HG03575 (cell line): ENCODE results near the gene RAPSN.
"Not testable (repeated sequence)": the region's sequence is repeated elsewhere in the genome, so short reads cannot be mapped to it uniquely, and the experiment has no call there.

ENCODE experiments used
- ATAC-seq: cut with Tn5 transposase; IDR thresholded peaks from one replicate; pipeline ENCODE4 v1.9.1; 2021; ENCODE audit not compliant: unreplicated experiment, insufficient number of reproducible peaks, low FRiP score; ENCODE audit errors: extremely low read depth

RAPSN gene

DNA sequence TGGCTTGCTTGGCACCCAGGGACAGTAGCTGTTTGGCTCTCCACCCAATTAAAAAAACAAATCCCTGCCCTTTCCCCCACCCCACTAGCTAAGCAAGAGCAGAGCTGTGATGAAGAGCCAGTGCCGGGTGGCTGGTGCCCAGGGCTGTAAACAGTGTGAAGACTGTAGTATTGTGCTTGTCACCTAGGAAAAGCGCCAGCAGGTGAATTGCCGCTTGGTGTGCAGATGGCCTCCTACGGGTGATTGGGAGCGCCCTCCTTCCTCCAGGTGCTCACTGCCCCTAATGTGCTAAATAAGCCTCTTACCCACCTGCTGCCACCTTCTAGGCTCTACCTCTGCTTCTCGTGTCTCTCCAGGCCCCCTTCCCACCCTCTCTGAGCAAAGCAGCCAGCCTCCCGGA is 18.4 kb upstream of the RAPSN start:
- no peak for ATAC-seq

DNA sequence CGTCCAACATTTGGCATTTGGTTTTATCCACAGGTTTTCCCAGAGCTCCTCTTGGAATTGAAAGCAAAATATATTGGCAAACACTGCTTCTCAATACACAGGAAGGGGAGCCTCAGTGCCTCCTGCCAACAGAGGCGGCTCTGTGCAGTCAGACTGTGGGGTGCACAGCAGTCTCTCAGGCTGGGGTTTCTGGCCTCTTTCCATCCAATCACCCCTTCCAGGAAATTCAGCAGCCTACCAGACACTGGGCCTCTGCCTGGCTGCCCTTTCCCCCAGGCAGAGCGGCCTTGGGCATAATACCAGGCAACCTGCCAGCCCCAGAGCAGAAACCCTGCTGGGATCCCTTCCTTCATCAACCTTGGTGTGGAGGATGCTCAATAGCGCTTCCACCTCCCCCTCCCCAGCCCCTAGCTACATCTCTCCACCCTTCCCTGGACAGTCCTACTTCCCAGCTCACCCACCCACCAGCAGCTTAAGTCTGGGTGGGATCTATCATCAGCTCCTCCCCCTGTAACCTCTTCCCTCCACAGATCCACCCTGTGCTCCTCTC is 17.8 kb upstream of the RAPSN start:
- ATAC-seq, result no peak

DNA sequence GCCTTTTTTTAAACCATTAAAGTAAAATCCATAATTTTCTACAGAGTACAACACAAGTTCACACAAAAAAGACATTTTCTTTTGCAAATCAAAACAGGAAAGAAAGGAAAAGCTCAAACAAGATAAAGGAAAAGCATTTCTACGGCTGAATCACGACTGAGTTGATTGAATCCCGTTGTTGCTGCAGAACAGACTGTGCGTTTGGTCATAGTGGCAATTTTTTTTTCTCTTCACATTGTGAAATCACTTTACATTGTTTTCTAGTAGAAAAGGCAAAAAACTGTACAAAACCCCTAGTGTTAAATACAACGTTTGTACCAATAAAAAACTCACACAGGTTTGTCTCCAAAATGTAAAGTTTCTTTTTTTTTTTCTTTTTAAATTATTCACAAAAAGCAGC is 17.3 kb upstream of the RAPSN start:
- ATAC-seq, result no peak

DNA sequence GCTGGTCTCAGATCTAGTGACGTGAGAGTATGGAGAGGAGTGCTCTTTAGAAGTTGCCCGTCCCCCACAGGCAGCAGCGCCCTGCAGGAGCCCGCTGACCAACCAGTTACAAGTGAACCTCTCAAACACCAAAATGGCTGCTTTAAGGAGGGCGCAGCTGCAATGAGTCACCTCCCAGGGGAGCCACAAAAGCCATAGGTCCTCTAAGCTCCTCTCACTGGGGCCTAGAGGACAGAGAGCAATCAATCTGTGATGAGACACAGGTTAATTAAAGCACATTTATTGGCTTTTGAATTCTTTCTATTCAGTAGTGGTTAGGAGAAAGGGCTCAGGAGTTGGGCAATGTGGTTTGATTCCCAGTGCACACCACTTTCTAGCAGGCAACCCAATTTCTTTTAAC is 15.5 kb upstream of the RAPSN start:
- no peak for ATAC-seq

DNA sequence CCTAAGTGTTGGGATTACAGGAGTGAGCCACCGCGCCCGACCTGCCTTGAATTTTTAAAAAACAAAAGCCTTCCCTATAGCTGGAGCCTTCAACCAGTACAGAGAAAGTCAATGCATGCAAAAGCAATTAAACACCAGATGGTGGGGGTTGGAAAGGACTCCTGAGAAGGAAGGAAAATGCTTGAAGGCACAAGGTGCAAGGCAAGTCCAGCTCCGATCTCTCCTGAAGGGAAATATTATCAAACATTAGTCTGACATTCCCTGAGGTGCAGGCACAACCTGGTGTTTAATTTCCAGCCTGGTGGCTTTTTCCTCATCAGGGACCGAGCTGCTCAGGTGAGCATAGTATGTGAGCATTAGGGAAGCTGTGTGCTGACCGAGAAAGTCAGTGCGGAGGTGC is 12.9 kb upstream of the RAPSN start:
- no peak for ATAC-seq

DNA sequence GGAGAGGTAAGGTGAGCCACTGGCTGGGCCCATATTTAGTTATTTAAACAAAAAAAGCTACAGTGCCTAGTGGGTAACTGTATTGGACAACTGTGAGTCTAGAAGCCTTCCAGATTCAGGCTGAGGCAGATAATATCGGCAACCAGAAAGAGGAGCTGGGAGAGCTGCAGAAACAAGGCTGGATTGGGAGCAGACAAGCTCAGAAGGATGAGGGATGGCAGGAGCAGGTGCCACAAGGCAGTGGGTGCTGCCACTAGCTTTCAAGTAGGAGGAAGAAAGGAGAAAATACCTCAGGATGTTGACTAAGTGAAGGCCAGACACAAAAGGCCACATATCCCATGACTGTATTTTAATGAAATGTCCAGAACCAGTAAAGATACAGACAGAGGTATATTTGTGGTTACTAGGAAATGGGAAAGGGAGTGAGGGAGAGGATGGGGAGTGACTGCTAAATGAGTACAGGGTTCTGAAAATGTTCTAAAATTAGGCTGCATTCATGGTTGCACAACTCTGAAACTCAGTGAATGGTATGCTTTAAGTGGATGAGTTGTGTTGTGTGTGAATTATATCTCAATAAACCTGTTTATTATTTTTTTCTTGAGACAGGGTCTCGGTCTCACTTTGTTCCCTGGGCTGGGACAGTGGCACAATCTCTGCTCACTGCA is 11.8 kb upstream of the RAPSN start:
- ATAC-seq, result no peak

DNA sequence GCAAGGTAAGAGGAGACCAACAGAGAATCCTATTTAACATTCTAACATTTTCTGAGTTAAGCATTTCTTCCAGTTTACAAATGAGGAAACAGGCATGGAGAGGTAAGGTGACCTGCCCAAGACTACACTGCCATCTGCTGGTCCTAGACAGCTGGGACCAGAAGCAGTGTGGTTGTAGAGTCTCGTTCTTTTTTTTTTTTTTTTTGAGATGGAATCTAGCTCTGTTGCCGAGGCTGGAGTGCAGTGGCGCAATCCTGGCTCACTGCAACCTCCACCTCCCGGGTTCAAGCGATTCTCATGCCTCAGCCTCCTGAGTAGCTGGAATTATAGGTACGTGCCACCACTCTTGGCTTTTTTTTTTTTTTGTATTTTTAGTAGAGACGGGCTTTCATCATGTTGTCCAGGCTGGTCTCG is 5.3 kb upstream of the RAPSN start:
- ATAC-seq, result not testable (repeated sequence)

DNA sequence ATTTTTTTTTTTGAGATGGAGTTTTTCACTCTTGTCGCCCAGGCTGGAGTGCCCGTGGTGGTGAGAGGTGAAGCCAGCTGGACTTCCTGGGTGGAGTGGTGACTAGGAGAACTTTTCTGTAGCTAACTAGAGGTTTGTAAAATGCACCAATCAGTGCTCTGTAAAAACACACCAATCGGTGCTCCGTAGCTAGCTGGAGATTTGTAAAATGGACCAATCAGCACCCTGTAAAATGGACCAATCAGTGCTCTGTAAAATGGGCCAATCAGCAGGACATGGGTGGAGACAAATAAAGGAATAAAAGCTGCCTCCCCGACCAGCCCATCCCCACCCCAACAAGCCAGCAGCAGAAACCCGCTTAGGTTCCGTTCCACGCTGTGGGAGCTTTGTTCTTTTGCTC is 4.4 kb upstream of the RAPSN start:
- ATAC-seq, result no peak

DNA sequence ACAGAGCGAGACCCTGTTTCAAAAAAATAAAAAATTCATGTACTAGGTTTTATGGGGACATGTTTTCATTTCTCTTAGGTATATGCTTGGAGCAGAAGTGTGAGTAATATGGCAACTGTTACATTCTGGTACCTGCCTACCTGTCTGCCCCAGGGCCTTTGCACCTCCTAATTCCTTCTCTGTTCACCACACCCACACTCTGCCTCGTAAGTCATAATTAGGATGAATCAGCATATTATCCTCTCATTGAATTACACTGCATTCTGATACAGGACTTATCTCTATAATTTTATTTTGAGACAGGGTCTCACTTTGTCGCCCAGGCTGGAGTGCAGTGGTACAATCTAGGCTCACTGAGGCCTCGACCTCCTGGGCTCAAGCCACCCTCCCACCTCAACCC is 3.1 kb upstream of the RAPSN start:
- ATAC-seq, result no peak

DNA sequence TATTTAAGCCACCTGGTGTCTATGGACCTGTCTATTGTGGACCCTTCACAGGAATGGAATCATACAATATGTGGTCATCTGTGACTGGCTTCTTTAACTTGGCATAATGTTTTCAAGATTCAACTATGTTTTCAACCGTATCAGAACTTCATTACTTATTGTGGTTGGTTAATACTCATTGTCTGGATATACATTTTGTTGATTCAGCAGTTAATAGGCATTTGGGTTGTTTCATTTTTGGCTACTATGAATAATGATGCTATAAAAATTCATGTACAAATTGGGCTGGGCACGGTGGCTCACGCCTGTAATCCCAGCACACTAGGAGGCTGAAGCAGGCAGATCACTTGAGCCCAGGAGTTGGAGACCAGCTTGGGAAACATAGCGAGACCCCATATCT is 2.5 kb upstream of the RAPSN start:
- no peak for ATAC-seq

DNA sequence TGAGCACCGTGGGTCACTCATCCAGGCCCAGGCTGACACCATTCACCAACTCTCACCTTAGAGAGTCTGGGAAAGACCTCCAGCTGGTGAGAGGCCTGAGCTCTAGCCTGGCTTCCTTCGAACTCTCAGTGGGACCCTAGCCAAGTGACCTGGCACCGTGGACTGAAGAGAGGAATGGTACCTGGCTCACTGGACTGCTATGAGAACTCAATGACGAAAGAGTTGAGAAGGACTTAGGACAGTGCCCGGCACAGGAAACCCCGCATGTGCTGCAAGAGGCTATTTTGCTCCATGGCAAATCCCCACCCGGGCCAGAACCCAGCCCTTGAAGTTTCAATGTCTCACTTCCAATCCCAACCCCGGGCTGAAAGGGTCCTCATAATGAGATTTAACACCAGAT is 605 bp upstream of the RAPSN start:
- ATAC-seq, result no peak

DNA sequence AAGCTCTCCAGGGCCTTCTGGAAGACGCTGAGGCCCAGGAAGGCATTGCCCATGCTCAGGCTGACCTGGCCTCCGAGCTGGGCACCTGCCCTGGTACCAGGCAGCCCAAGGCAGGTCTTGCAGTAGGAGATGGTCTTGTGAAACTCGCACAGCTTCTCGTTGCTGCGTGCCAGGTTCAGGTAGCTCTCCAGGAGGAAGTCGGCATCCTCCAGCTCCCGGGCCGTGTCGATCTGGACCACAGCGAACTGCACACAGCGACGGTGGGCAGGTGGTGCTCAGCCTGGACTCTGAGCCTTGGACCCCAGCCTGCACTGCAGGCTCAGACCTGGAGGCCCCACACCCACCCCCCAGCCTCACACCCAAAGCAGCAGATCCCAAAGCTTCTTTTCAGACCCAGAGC is 1.0 kb downstream of the RAPSN start:
- ATAC-seq, result no peak

DNA sequence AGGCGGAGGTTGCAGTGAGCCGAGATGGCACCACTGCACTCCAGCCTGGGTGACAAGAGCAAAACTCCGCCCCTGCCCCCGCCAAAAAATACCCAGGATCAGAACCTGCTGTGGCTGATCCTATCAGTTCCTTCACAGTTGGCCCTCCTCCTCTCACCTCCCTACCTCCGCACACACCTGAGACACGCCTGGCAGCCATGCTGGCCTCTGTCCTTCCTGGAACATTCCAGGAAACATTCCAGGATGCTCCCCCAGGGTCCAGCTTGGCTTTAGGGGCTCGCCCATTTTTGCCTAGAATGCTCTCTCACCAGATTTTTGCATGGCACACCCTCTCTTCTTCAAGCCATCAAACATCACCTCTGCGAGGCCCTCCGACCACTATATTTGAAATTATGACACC is 2.1 kb downstream of the RAPSN start:
- no peak for ATAC-seq

DNA sequence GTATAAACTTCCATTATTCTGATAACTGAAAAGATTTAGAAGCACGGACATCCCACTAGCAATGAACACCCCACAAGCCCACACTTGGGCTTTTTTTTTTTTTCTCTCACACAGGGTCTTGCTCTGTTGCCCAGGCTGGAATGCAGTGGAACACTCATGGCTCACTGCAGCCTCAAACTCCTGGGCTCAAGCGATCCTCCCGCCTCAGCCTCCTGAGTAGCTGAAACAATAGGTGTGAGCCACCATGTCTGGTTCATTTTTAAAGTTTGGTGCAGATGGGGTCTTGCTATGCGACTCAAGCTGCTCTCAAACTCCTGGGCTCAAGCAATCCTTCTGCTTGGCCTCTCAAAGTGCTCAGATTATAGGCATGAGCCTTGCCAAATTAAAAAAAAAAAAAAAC is 3.1 kb downstream of the RAPSN start:
- no peak for ATAC-seq

DNA sequence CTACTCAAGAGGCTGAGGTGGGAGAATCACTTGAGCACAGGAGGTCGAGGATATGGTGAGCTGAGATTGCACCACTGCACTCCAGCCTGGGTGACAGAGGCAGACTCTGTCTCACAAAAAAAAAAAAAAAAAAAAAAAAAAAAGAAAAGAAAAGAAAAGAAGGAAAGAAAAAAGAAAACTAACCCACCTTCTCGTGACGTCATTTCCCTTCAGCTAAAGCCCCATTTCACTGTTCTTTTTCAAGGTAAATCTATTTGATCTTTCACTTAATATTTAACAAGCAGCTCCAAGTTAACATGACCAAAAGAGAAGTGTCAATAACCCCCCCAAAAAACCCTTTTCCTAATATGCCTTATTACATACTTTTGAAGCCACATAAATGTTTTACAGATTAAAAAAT is 5.1 kb downstream of the RAPSN start:
- ATAC-seq, result no peak

DNA sequence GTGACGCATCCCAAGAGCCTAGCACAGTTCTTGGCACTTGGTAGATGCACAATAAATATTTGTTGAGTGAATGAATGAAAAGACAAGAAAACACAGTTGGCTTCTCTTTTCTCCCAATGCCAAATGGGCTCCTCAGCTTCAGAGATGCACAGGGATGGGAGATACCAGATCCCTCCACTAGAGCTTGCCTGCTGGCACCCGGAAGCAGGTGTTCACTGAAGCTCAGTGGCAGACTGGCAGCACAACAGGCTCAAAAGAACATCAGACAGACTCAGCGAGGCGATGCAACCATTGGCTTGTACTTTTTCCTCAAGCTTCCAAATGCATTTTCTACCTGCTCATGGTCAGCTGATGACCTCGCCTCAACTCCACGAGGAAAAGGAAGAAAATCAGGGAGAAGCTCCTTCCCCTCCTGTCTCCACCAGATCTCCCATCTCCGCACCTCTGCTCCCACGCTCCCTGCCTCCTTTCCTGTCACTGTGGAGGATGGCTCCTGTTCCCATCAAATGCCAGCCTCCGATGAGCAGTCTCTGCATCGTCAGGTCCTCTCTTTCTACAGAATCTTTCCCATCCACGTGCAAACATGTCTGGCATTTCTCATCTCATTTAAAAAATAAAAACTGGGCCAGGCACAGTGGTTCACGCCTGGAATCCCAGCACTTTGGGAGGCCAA is 5.8 kb downstream of the RAPSN start:
- no peak for ATAC-seq

DNA sequence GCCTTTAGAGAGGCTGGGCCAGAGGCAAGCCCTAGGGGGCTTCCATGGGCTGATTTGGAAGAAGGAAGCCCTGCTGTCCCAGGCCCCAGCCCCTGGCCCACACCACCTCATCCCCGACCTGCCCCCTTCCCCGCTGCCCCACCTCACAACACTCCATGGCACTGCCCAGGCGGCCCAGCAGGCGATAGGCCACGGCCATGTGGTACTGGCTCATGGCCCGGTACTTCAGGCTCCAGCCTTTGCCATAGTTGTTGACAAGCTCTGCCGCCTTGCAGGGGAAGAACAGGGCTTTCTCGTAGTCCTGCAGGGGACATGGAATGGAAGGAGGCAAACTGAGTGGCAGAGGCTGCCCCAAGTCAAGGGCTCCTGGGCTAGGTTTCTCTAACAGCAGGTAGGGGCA is 6.4 kb downstream of the RAPSN start:
- ATAC-seq, result no peak

DNA sequence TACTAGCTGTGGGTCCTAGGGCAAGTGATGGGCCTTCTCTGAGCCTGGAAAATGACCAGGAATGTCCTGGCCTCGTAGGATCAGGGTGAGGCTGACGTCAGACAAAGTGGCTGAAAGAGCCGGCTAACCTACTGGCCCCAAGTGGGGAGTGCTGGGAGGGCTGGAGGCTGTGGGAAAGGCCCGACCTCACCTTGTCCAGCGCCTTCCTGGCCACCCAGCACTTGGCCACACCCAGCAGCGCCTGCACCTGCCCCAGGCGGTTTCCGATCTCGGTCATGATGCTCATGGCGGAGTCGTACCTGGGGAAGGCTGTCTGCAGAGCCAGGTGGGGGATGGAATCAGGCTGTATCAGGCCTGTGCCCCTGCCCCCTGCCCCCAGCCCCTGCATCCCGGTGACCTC is 7.5 kb downstream of the RAPSN start:
- no peak for ATAC-seq

DNA sequence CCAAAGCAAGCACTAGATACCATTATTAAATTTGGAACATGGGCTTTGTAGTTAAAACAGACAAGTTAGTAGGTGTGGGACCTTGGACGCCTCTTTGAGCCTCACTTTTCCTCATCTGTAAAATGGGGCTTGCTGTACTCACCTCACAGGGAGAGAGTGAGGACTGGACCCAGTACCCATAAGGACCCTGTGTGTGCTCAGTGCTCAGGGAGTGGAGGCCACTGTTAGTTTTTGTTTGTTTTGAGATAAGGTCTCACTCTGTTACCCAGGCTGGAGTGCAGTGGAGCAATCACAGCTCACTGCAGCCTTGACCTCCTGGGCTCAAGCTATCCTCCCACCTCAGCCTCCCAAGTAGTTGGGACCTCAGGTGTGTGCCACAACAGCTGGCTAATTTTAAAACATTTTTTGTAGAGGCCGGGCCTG is 8.9 kb downstream of the RAPSN start:
- ATAC-seq, result no peak

DNA sequence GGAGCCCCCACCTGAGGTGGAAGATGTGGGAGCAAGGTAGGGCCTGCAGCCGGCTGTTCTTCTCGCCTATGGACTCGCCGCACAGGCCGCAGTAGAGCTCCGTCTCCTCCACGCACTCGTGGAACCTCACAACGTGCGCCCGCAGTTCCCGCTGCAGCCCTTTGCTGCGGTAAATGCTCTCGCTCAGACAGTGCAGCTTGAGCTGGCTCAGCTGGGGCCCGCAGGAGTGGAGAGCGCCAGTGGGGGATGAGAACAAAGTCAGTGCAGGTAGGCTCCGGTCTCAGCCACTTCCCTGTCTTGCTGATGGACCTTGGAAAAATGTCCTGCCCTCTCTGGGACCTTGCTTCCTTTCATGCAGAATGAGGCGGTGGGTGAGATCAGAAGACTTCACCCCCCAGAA is 10.2 kb downstream of the RAPSN start:
- no peak for ATAC-seq
